Stimulated activated CD8-positive, alpha-beta memory T cell treated with anti-CD3 and anti-CD28 coated beads, Interleukin-15, amount 100 ng/mL, for 4 hours (primary cell): Measurements from ENCODE around the gene RIPK4.

Source experiments
- DNase-seq, 2 donors: peaks; one replicate each; pipeline ENCODE4 v3.0.0-alpha.2; 2020; ENCODE audit warnings: low read depth in 2 of 2

RIPK4 gene

DNA sequence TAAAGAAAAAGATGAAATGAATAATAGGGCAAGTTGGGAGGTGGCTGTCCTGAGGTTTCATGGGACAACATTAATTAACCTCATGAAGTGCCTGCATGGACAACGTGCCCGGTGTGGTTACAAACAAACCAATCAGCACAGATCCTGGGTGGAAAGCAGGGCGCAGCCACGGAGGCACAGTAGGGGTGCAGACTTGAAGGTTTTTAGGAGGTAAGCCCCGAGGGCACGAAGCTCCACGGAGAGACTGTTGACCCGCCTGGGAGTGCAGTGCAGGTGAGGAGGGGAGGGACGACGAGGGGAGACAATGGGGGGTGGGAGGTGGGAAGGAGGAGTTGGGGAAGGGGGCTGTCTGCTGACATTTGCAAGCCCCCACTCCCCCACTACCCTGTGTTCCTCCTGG lies 2.3 kb upstream of the RIPK4 start:
- DNase-seq: no peak

DNA sequence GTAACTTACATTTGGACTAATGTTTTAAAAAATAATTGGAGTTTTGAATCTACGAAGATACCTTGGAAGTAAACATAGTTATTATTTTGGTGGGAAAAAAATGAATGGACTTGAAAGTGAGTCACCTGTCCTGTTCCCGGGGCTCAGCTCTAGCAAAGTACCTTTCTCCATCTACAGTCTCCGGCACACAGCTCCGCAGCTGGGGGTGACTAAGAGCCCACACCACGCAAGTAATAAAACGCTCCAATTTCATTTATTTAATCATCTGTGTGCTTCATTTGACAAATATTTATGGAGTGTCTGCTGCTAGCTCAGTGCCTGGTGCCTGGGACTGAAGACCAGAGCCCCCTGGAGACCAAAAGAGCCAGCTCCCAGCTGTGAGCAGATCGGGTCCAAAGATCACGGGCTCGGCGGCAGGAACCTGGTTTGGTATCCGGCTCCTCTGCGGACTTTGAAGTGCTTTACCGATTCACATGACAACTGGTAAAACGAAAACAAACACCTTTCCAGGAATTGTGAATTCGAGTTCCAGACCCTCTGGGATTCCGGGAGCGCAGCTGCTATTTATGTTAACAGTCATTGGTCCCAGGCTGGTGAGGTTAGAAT lies 1.7 kb upstream of the RIPK4 start:
- DNase-seq: no peak

DNA sequence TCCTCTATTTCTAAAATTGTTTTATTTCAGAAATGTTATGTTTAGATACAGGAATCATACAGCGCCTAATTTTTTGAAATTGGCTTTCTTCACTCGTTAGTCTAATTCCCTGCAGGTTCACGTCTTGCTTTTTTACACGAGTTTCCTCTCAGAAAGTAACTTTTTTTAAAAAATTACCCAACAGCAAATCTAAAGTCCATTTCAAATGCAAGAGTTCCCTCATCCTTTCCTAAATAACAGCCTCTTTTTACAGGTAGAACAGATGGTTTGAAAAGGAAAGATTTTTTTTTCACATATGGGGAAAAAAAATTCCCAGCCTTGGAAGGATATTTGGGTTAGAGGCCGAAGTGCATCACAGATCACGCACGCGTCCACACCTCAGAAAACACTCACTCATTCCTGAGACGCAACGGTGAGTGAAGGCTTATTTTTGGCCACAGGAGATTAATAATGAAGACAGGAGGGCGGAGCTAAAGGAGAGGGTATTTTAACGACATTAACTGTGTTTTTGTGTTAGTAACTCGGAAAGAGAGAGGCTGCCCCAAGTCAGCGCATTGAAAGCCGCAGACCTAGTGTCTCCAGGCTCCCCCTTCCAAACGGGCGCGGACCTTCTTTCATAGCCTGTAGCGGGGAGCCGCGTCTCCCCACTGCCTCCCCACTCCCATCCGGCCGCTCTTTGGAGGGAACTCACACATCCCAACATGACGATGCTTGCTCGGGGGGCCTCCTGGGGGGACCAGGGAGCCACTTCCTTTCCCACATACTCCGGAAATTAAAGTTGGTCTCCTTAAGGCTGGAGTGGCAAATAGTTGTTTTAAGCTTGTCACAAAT lies 969 bp upstream of the RIPK4 start:
- no peak for DNase-seq

DNA sequence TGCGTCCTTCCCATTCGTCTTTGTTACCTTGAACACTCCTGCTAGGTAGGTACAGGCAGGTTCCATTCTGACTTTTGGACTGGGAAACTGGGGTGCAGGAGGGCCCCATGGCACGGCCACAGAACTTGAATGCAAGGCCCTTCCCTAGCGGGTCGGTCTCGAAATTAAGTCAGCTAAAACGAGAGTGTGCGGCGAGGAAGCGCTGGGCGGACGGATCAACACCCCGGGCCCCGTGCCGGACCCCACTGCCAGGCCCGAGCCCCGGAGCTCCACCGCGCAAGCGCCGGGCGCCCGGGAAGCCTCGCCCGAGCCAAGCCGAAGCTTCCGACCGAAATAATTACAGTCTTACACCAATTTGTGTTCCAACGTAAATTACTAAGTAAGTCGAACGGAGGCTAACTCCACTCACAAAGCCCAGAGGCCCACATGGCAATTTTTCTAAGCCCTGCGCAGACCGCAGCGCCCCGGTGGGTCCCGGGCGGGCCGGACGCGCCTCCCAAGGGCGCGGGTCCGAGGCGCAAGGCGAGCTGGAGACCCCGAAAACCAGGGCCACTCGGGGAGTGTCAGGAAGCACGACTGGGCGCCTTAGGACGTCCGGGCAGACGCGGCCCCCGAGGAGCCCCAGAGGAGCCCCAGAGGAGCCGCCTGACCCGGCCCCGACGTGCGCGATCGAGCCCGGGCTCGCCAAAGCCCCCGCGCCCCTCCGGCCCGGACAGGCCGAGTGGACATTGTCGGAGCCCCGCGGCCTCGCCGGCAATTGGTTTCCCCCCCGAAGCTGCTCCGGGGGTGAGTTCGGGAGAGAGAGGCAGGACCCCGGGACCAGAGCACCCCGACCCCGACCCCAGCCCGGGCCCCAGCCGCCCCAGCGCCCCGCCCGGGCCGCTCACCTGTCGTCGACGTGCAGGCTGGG lies 624 bp downstream of the RIPK4 start:
- no peak for DNase-seq

DNA sequence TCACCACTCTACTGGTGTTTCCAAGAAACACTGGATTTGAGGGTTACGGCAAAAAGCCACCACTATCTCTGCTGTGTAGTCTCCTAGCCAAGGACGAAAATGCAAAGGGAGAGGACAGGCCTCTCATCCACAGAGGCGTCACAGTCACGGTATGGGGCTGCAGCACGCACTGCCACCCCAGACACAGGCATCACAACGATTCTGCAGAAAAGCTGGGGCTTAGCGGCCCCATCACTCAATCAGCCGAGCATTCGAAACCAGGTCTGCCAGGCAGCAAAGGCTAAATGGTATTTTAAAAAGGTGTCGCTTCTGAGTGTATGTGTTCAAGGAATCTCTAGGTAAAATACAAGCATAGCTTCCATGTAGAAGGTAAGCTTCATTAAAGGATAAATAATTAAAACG lies 1.4 kb downstream of the RIPK4 start:
- no peak for DNase-seq

DNA sequence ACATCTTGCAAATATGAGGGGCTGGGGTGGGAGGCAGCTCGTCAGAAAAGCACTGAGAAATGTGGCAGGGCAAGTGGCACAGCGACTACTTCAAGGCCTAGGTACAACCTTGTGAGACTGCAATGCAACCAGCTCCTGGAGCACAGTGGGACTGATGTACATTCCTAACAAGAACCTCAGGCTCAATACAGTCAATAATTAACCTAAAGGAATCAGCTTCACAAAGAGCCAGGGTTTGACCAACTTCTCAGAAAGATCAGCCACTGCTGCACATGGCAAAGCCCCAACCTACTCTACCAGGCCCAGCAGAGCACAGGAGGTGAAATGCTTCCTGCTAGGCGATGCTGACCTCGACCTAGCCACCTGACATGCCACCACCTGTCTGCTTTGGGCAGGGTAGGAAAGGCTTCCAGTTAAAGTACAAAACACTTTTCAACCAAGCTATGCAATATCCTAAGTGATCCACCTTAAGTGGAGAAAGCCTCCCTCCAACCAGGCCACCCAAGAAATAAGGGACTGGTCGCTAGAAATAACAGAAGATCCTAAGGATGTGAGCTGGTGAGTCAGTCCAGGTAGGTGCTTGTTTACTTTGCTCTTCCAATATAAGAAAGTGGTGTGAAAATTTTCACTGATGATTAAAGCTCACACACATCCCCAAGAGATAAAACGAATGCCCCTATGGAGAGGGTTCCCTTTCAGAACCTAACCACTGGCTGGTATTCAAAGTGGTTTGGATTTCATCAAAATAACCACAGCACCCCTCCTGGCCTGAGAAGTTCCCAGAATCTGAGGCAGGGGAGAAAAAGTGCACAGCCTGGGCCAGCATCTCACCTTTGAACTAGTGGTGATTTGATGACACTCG lies 2.1 kb downstream of the RIPK4 start:
- no peak for DNase-seq

DNA sequence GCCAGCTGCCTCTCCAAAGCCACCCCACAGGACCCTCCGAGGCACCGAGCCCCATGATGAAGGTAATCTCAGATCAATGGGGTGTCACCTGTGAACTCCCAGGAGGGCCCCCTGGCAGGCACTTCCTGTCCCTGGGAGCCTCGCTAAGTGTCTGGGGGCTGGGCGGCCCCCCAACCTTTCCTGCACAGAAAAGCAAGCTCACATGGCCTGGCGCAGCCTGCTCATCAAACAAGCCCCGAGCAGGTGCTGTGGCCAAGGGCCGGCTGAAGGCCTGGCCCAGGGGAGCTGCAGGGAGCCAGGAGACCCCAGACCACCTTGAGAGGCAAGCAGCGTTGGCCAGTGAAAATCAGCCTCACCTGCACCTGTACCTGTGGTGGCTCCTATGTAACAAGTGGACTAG lies 2.9 kb downstream of the RIPK4 start:
- DNase-seq: no peak

DNA sequence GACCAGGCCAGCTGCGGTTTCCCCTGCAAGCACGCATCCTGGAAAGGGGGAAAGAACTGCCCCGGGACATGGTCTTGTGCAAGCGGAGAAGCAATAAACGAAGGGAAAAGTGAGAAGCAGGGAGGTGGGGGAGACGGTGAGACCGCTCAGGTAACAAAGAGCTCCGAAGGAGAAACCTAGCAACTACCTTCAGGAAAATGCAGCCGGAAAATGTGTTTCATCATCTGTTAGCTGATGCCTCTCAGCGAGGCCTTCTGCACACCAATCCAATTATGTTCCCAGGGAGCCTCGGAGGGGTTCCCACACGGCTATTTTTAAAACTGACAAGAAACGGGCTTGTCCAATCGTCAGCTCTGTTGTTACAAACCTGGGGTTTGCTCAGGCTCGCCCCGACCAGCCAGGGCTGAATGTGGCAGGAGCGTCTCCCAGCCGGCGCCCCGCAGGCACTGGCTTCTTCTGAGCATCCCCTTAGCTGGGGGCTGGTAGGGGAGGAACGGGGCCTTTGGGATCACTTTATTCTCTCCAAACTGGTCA lies 3.4 kb downstream of the RIPK4 start:
- DNase-seq: no peak

DNA sequence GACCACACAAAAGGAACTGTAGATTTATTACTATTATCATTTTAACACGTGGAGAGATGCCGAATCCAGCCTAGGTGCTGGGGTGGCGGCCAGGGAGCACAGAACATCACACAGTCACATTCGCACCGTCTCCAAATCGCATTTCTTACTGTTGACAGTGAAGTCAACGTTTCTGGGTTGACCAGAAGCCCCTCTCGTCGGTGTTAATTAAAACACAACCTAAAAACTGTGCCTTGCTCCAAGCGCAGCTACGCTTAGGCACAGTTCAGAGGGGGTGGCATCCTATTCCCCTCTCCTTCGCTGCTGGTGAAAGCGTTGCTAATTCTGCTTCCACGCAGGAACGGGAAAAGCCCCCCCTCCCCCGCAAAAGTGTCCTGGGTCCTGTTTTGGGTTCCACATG lies 4.1 kb downstream of the RIPK4 start:
- DNase-seq: no peak

DNA sequence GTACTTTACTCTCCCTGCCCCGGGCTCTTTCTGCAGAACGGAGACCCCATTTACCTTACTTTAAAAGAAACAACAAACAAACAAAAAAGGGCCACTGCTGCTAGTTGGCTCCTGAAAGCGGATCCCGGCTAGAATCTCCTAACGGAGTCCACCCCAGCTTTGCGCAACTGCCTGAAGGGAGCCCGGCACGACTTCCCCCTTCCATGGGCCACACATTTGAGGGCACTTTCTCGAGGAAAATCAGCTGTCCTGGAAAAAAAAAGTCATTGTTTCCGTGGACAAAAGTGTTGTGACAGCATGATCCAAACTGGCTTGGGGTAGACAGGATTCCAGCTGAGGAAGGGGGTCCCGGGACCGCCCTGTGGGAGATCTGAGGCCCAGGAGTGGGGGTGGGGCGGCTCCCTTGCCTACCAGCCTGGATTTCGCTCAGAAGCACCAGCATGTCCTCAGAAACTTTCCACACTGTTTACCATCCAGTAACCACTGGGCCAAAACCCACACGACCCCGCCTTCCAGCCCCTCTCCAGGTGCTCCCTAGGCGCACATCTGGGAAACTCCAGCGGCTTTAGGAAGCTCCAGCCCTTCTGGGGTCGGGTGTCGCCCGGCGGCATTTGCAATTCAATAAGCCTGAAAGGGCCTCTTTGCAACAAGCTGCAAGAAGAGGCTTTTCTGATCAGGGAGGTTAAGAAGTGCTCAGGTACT lies 4.8 kb downstream of the RIPK4 start:
- no peak for DNase-seq

DNA sequence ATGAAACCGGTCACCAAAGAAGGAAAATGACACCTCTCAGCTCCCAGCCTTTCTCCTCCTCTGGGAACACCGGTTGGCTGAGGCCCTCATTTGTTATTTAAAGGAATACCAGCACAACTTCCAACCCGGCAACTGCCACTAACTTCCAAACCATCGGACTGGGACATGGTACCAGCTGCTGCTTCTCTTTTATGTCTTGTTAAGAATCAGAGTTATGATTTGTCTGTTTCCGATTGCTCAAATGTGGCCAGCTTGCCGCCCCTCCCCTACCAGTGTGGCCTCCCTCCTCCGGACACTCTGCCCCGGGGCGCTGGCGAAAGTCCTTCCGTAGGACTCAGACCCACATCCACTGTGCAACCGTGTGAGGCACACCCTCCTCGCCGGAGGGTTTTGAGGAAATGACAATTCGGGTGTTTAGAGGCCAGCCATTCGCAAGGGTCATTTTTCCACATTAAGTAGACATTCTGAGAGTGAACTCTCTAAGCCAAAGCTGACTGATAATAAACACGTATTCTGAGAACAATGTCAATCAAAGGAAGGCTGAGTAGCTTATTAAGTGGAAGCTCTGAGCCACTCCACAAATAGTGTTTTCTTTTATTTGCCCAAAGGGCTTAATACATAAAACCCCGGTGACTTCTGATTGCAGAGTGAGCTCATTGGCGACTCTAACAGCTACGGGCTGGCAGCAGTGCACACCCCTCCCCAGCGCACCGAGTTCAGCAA lies 5.5 kb downstream of the RIPK4 start:
- DNase-seq: no peak

DNA sequence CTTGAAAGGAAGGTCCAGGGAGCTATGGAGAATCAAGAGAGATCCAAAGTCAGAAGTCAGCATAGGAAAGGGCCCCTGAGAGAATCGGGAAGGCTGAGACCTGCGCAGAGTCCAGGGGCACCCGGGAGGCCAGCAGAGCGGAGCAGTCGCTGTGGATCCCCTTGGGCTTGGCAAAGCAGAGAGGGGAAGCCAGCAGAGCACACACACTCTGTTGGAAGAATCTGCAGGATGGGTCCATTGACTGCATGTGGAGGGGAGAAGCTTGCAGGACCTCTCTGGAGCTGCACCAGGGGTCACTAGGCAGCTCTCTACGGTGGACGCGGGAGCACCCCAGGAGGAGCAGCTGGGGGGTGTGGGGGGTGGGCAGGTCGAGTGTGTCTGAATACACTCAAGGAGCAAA lies 6.4 kb downstream of the RIPK4 start:
- no peak for DNase-seq

DNA sequence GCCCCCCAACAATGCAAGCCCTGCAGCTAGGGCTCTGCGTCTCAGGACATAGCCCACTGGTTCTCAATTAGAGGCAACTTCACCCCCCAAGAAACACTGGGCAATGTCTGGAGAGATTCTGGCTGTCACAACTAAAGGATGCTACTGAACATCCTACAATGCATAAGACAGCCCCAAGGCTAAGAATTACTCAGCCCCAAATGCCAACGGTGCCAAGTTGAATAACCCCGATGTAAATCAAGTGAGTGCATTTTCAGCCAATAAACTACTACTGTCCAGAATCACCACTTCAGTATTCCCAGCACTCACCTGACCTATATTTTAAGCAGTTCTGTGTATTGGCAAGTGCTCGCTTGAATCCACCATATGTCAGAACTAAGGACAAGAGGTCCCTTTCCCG lies 6.9 kb downstream of the RIPK4 start:
- no peak for DNase-seq

DNA sequence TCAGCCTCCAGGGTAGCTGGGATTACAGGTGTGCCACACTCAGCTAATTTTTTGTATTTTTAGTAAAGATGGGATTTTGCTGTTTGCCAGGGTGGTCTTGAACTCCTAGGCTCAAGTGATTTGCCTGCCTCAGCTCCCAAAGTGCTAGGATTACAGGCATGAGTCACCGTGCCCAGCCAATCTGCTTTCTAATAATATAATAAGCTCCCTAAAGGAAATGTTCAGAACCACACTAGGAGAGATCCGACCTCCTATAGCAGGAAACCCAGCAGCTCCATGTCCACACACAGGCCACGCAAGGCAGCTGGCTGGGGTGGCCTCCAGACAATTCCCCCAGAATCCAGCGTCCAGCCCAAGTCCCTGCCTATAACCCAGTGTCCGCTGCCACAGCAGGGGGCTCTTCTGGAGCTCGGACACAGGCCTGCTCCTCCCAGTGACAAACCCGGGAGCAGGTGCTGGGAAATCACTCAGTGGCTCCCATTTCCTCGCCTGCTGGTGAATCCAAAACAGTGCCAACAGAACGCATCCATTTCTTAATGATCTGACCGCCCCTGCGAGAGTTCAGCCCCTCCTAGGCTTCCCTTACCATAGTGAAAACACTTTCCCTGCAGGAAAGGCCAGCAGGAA lies 7.5 kb downstream of the RIPK4 start:
- no peak for DNase-seq

DNA sequence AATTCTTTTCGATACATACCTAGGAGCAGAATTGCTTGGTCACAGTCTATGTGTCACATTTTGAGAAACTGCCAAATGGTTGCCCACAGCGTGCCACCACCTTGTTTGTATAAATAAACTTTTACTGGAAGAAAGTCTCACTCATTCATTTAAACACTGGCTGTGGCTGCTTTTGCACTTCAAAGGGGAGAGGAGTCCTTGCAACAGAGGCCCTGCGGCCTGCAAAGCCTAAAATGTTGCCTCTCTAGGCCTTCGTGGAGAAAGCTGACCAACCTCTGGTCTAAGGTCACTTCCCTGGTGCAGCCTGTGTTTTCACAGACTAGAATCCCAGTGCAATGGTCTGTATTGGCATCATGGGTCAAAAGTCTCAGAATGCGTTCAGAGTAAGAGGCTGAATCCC lies 8.3 kb downstream of the RIPK4 start:
- DNase-seq: no peak

DNA sequence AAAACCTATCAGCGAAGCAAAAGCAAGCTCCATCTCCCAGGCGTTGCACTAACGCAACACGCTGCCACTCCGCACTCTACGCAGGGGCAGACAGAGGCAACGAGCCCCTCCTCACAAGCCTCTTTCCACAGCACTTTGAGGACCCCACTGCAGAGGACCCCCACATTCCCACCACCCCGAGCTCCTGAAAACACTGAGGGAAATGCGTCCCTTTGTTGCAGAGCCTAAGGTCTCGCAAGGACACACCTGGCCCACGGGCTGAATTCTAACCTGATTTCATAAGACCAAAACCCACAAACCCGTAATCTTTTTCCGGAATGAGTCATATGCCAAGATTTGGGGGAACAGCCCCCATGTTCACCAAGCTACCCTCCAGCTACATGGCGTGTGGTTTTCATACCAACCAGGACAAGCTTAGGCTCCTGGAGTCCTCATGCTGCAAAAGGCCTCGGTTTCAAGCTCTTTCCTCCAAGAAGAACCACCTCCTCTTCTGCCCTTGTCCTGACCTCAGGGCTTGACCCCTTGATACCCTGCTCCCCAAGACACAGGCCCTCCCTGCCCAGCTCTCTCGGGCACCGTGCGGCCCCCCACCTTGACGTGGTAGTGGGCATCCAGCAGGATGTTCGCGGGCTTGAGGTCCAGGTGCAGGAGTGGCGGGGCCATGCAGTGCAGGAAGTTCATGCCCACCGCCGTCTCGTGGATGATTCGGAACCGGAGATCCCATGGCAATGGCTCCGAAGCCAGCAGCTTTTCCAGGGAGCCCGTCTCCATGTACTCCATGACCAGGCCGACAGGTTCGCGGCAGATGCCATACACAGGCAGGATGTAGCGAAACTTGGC lies 10.7 kb downstream of the RIPK4 start:
- no peak for DNase-seq

DNA sequence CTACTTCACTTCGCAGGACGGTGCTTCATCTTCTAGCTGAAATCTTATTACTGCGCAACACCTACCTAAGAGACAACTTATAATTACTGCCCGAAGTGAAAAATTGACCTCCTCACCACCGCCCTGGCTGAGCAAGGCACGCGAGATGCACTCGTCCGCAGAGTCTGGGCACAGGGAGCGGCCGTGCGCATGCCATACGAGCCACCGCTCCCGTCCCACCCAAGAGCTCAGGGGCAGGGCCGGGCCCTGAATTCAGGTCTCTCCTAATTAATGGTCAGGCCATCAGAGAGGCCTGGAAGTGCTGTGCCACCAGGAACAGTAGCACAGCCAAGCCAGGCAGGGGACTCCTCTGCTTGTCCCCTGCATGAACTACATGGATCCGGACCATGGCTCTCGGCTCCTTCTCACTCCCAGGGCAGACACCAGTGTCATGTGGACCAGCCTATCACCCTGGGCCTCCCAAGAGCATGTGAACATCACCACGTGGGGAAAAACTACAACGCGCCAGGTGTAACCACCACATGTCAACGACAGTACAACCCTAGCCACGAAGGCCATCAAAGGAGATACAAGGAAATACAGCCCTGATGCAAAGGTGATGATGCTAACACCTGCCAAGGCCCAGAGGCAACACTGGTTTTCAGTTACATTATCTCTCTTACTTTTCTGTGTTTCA lies 11.5 kb downstream of the RIPK4 start:
- no peak for DNase-seq

DNA sequence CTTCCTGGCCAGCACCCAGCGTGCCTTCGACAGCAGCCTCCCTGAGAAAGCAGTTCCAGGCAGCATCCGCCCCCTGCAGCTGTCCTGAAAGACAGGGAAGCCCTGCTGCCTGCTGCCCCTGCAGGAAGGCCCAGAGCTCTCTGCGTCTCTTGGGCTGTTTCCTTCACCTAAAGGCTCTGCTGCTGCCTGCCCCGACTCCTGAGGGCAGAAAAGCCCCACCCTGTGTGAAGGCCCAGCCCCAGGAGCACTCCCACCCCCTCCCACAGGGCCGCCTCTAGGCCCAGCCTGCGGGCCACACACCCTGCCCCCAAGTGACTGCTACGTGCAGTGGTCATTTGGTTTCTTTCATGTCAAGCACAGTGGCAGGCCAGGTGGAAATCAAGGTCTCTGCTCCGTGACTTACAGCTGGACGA lies 12.4 kb downstream of the RIPK4 start:
- DNase-seq: no peak
